GM19328 (cell line): Measurements from ENCODE around the gene CCDC63.
"Not testable (repeated sequence)": the region's sequence is repeated elsewhere in the genome, so short reads cannot be mapped to it uniquely, and the experiment has no call there.

Experiments used
- ATAC-seq: cut with Tn5 transposase; IDR thresholded peaks from one replicate; pipeline ENCODE4 v1.9.1; 2021; ENCODE audit warnings: mild to moderate bottlenecking, moderate library complexity; ENCODE audit not compliant: unreplicated experiment

CCDC63 gene

DNA sequence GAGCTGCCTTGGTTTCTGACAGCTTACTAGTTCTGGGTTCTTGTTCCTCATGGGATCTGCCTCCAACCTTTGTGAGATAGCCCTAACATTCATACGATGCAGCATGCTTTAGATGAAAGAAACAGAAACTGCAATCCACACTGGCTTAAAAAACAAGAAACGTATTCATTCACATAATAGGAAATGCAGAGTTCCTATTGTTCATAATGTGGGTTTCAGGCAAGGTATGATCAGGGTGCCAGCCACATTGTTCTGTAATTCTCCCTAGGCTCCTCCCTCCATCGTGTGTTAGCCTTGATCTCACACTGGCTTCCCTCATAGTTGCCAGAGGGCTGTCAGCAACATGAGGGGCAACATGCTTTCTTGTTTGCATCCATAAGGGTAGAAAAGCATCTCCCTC lies 2.7 kb upstream of the CCDC63 start:
- ATAC-seq, result no peak

DNA sequence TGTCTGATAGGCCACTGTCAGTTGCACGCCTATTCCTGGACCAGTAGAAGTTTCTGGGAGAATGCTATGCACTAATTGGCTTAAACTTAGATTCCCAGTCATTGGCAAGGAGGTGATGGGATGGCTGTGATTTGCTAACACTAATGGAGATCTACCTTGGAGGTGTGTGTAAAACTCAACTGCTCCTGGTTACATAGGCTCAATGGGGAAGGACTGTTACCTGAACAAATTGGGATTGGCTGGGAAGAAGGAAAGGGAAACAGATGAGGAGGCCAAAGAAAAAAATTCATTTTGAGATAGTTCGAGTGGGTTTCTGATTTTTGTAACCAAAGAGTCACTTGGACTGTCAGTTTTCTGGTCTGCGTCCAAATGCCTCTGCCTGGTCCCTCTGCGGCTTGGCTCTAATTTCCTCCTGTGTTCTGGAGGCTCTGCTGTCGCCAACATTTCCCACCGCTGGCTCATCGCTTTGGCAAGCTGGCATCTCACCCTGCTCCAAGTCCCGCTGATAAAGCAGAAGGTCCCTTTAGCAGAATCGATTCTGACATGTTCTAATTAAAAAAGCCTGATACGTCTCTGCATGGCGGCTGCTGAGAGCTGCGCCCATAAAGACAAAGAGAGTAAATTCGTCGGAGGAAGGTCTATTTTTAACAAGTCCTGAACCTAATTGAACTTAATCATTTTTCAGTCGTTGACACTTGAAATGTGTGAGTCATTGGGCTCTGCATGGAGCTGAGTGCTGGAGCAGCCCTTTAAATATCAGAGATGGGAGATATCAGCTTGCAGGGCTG lies 2.0 kb upstream of the CCDC63 start:
- no peak for ATAC-seq

DNA sequence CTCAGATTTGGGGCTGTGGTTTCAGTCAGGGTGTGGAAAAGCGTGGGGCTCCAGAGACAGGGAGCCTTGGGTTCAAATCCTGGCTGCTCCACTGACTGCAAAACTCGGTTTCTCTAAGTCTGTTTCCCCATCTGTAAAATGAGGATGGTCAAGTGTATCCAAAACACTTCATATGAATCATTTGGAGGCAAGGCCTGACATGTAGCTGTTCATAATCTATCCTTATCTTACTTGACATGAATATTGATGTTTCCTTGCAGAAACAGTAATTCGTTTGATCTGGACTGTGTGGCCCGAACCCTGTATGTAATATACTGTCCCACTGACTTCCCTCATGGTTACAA lies 1.5 kb upstream of the CCDC63 start:
- no peak for ATAC-seq

DNA sequence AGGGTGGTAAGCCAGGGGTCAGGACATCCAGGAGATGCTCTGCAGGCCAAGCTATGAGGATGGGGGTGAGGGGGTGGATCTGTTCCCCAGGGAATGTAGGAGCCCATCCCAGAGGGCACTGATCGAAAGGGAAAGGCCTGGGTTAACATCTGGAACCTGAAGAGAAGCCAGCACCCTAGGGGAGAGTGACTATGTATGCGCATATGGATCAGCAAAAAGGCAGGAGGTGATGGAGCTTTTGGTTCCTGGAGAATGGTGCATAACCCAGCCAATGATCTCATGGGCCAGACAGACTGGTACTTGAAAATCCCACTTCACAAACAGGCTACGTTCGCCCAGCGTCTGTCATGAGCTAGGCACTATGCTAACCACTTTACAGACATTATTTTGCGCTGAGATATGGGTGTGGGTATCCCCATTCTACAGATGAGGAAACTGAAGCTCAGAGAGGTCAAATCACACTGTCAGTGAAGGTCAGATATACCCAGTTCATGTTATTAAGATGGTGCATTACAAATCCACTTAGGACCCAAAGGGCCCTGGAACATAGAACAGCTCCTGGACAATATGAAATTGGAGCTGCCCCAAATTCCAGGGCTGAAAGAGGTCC lies 1.6 kb downstream of the CCDC63 start:
- ATAC-seq, result no peak

DNA sequence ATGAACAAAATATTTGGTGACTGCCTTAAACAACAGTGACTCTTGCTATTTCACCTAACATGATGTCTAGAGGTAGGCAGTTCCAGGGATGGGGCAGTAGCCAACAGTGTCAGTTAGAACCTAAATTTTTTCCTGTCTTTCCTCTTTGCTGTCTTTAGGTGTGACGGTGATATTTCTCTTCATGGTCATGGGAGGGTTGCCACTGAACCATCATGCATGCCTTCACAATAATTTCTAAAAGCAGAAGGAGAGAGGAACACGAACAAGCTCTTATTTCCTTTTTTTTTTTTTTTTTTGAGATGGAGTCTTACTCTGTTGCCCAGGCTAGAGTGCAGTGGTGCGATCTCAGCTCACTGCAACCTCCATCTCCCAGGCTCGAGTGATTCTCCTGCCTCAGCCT lies 2.4 kb downstream of the CCDC63 start:
- no peak for ATAC-seq

DNA sequence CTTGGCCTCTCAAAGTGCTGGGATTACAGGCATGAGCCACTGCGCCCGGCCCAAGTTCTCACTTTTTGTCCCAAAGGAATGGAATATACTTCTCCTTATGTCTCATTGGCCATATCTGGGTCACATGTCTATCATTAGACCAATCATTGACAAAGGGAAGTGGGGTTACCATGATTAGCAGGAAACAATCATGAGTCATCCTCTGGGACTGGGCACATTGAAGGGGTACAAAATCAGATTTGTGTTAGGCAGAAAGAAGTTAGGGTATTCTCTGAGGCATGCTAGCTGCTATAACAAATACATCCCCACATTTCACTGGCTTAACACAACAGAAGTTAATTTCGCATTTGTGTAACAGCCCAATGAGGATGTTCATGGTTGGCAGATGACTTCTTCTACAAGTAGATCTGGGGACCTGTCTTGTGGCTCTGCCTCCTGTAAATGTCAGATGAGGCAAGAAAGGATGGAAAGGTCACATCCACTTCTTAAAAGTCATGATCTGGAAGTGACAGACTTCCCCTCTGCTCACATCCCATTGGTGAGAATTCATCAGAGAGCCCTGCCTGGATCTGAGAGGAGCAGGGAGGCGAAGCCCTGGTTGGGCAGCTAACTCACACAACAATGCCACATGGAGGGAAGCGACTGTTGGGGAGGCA lies 3.1 kb downstream of the CCDC63 start:
- no peak for ATAC-seq

DNA sequence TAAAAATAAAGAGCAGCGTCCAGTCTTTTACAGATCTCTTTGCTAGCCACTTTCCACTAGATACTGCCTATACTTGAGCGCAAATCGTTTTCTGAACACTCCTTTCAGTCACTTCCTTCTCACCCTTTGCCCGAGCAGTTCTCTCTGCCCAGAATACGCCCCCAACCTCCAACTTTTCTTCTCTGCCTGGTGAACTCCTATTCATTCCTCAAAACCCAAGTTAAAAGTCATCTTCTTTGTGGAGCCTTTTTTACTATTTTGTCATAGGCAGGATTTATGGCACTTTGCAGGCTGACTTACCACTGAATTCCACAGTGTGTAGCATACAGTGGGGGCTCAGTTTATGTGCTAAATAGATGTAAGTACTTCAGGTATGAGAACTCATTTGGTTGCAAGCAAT lies 4.0 kb downstream of the CCDC63 start:
- no peak for ATAC-seq

DNA sequence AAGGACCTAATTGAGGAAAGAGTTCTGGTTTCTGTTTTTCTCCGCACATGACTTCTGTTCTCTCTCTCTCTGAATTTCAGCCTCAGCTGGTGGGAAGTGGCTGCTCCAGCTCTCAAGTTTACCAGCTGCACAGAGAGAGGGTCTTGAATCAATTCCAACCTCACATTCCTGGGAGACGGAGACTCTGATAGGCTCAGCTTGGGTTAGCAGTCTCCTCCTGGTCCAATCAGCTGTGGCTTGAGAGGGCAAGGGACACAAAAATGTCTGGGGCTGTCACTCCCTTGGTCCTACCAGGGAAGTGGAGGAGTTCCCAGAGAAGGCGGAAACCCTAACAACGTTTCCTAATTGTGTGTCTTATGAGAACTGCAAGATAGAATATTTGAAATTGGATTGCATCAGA lies 7.0 kb downstream of the CCDC63 start:
- ATAC-seq, result no peak

DNA sequence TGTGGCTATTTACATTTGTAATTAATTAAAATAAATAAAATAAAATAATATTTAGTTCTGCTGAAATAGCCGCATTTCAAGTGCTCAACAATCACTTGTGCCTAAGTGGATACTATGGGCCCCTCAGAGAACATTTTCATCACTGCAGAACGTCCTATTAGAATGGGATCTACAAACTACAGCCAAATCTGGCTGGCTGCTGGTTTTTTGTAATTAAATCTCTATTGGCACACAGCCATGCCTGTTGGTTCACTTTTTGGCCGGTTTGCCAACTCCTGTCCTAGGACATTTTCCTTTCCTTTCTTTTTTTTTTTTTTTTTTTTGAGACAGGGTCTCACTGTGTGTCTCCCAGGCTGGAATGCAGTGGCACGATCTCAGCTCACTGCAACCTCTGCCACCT lies 9.8 kb downstream of the CCDC63 start:
- ATAC-seq, result no peak

DNA sequence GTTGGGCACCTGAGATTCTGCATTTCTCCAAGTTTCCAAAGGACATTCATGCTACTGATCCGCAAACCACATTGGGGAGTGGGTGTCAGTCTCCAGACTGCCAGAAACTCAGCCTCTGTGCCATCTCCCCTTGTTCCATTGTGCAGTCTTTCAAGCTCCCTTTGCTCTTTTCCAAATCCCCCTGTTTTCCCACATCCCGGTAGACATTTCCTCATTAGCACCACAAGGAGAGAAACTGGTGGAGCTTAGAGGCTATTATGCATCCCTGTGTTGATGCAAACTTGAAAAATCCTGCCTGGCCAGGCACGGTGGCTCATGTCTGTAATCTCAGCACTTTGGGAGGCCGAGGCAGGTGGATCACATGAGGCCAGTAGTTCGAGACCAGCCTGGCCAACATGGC lies 10.7 kb downstream of the CCDC63 start:
- ATAC-seq, result no peak

DNA sequence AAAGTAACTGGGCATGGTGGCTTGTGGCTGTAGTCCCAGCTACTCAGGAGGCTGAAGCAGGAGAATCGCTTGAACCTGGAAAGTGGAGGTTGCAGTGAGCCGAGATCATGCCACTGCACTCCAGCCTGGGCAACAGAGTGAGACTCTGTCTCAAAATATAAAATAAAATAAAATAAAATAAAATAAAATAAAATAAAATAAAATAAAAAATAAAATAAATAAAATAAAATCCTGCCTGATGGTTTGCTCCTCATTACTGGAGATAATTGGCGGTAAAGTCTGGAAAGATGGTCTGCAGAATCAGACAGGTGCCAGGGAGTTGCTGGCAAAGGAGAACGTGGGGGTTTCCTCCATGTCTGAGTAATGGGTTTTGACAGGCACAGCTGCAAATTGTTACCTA lies 11.2 kb downstream of the CCDC63 start:
- not testable (repeated sequence) for ATAC-seq

DNA sequence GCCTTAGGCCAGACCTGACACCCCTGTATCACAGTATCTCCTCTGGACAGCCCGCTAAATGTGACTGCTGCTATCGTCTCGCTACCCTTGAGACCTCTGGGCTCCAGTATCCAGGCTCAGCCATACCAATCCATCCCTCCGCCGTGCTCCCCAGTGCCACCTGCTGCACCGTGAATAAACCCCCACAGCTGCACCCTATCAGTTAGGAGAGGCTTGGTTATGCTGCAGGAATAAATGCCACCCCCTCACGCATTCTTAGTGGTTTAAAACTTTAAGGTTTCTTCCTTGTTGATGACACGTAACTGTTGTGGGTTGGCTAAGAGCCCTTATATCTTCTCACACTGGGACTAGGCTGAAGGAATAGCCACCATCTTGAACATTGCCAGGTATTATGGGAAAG lies 12.1 kb downstream of the CCDC63 start:
- no peak for ATAC-seq

DNA sequence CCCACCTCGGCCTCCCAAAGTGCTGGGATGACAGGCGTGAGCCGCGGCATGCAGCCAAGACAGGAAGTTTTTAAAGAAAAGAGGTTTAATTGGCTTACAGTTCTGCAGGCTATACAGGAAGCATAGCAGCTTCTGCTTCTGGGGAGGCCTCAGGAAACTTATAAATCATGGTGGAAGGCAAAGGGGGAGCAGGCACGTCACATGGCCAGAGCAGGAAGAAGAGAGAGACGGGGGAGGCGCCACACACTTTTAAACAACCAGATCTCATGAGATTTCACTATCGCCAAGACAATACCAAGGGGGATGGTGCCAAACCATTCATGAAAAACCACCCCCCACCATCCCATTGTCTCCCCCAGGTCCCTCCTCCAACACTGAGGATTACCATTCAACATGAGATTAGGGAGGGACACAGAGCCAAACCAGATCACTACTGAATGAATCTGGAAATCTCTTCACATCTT lies 14.1 kb downstream of the CCDC63 start:
- ATAC-seq, result no peak

DNA sequence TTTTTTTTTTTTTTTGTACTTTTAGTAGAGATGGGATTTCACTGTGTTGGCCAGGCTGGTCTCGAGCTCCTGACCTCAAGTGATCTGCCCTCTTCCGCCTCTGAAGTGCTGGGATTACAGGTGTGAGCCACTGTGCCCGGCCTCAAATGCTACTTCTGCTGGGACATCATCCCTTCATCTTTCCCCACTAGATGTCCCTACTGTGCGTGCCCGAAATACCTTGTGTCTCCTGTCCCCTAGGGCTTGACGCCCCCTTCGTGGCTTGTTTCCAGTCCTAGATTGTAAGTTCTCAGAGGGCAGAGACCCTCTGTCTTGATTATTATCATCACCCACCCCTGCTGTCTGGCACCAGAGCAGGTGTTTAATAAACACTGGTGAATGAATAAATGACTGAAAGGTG lies 14.9 kb downstream of the CCDC63 start:
- ATAC-seq, result no peak

DNA sequence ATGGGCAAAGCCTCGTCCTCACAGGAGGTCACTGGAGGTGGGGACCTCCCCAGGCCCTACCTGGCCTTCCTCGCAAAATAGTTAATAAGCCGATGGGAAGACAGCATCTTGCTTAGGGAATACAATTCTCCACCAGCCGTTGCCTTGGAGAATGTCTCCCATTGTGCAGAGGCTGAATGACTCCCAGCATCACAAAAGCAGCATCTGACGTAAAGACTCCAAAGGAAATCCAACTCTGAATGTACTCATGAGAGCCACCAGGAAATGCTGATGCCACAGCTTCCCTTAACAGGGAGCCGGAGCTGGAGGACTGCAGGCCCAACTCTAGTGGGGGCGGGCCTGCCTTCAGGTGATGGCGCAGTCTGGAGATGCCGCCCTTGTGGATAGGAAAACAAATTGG lies 15.5 kb downstream of the CCDC63 start:
- no peak for ATAC-seq

DNA sequence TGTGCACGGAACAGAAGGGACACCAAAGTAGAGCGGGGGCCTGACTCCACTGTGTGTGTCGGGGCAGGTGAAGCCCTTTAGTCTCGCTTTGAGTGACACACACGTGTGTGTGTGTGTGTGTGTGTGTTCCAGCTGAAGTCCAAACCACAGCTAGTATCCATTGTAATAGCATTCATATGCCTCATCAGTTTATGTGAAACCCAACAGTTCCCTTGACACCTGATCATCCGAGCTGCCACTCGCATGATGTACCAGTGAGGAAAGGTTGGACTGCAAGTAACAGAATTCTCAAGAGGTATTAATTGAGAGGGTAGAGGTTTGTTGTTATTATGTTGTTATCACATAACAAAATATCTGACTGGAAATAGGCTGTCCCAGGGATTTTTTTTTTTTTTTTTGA lies 16.4 kb downstream of the CCDC63 start:
- ATAC-seq, result no peak

DNA sequence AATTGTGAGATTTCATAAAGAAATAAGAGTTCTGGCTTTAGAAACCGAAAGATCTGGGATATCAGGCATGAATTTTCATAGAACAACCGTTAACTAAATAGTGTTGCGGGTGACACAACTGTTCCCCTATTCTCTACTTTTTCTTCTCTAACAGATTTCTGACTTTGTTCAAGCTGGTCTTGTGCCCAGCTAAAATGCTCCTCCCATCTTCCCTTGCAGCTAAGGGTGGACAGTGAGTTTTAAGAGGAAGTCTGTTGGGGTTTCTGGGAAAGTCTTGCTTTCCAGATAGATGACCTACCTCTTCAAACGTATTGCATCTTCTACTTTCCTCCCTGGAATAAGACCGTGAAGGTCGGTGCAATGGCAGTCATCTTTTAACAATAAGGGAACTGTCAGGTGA lies 18.7 kb downstream of the CCDC63 start:
- ATAC-seq, result no peak

DNA sequence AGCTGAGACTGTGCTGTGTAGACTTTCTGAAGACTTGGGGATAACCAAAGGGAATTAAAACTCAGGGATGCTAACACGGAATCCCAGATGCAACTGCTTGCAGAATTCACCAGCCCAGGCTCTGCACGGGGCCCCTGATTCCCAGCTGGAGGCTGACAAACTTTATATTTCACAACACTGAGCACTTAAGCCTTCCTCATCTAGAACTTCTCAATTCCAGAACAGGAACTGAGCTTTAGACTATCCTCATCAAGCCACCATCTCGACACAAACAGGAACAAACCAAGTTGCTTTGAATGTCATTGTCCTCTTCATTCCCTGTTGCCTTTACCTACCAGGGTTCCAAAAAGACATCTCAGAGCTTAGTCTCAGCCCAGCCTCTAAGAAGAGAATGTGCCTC lies 22.2 kb downstream of the CCDC63 start:
- ATAC-seq, result no peak

DNA sequence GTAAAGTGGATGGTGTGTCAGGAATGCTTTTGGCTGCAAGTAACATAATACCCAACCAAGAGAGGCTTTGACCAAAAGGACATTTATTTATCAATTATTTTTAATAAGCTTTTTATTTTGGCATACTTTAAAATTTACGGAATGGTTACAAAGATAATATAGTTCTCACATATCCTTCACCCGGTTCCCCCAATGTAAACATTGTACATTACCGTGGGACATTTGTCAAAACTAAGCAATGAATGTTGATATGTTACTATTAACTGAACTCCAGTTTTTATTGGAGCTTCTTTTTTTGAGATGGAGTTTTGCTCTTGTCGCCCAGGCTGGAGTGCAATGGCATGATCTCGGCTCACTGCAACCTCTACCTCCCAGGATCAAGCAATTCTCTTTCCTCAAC lies 23.0 kb downstream of the CCDC63 start:
- no peak for ATAC-seq

DNA sequence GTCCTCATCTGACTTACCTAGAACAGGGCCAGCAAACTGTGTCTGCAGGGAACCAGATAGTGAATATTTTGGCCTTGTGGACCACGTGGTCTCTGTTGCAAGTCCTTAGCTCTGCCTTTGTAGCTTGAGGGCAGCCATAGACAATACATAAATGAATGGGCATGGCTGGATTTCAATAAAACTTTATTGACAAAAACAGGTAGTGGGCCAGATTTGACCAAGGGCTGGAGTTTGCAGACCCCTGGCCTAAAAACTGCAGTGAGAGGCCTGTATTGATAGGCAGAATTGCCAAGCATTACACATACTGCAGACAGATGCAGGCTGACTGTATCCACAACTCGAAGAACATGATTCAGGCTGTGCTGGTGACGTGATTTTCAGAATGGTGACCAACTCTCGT lies 25.3 kb downstream of the CCDC63 start:
- ATAC-seq, result no peak

DNA sequence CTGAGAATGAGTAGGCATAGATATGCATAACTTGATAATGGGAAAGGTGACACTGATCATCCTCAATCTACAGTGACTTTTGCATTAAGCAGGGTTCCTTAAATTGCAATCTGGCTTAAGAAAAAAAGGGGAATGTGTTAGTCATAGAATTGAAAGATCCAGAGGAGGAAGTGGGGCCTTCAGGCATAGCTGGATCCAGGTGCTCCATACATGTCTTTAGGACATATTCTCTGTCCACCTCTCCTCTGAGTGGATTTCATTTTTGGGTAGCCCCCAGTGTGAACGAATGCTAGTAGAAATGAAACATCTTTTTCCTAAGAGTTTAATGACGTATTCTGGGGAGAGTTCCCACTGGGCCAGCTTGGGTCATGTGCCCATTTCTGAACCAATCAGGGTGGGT lies 27.6 kb downstream of the CCDC63 start:
- ATAC-seq, result no peak

DNA sequence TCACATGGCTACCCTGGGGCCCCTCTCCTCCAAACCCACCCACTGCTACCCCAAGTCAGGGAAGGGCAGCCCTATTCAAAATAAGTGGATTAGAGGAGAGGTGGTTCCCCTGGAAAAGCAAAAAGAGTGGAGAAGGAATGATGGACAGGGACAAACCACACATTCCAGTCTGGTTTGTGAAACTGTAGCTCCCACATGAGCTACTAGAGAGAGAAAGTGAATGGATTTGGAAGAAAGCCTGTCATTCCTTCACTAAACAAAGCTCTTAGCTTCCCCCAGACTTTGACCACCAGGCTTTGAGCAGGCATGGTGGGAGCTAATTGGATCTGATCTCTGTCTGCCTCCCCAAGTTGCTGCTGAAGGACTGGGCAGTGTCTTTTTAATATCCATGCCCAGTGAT lies 28.0 kb downstream of the CCDC63 start:
- ATAC-seq, result no peak
